Mucosa of stomach (tissue), 1 donor: ENCODE measurements around the gene ADD3.

Experiments
- H3K27me3 ChIP-seq: one replicate; pipeline ENCODE4 v1.7.0; 2013; ENCODE audit warnings: mild to moderate bottlenecking, low read length; ENCODE audit not compliant: control insufficient read depth, insufficient read depth
- H3K36me3 ChIP-seq: one replicate; pipeline ENCODE4 v1.7.0; 2013; ENCODE audit warnings: low read length; ENCODE audit not compliant: control insufficient read depth, insufficient read depth
- H3K4me1 ChIP-seq: one replicate; pipeline ENCODE4 v1.7.0; 2013; ENCODE audit warnings: mild to moderate bottlenecking, low read length; ENCODE audit not compliant: control insufficient read depth, insufficient read depth
- H3K4me3 ChIP-seq: one replicate; pipeline ENCODE4 v1.7.0; 2013; ENCODE audit warnings: low read length
- H3K9ac ChIP-seq: one replicate; pipeline ENCODE4 v1.7.0; 2013; ENCODE audit warnings: mild to moderate bottlenecking, low read length, moderate library complexity
- H3K9me3 ChIP-seq: one replicate; pipeline ENCODE4 v1.7.0; 2013; ENCODE audit warnings: mild to moderate bottlenecking, low read length, moderate library complexity; ENCODE audit not compliant: control insufficient read depth
- donor health status: Pancreatic carcinoma.

The ADD3 gene

GRCh38 chr10:110174201-110174600 lies 166.4 kb downstream of the ADD3 start:
- no peak overlapping the region for H3K4me3 ChIP-seq
- no peak overlapping the region for H3K9ac ChIP-seq
- no peaks in the 10 kb centered on the region for H3K9me3 ChIP-seq
- no peaks in the 10 kb centered on the region for H3K36me3 ChIP-seq
- H3K27me3 ChIP-seq = peaks cover 16% of the 10 kb centered on the region
- H3K4me1 ChIP-seq = peaks cover 7% of the 10 kb centered on the region

GRCh38 chr10:110174816-110175215 lies 167.0 kb downstream of the ADD3 start:
- Histone ChIP-seq H3K4me1 (peaks cover 6% of the 10 kb centered on the region), H3K36me3 (no peaks in the 10 kb centered on the region), H3K27me3 (peaks cover 10% of the 10 kb centered on the region), H3K9ac (no peak overlapping the region), H3K9me3 (no peaks in the 10 kb centered on the region), H3K4me3 (no peak overlapping the region)

GRCh38 chr10:110175406-110175805 lies 167.6 kb downstream of the ADD3 start:
- peaks cover 6% of the 10 kb centered on the region for H3K4me1 ChIP-seq
- H3K27me3 ChIP-seq = peaks cover 6% of the 10 kb centered on the region
- no peak overlapping the region for H3K4me3 ChIP-seq
- H3K9ac ChIP-seq = no peak overlapping the region
- no peaks in the 10 kb centered on the region for H3K36me3 ChIP-seq
- no peaks in the 10 kb centered on the region for H3K9me3 ChIP-seq

- Histone ChIP-seq H3K27me3 (peaks cover 3% of the 10 kb centered on the region), H3K36me3 (no peaks in the 10 kb centered on the region), H3K4me1 (no peaks in the 10 kb centered on the region), H3K9ac (no peak overlapping the region), H3K9me3 (no peaks in the 10 kb centered on the region), H3K4me3 (no peak overlapping the region)
Measured at GRCh38 chr10:110176141-110177030, 168.6 kb downstream of the ADD3 start.

- H3K4me3 ChIP-seq = no peak overlapping the region
- no peaks in the 10 kb centered on the region for H3K36me3 ChIP-seq
- peaks cover 3% of the 10 kb centered on the region for H3K27me3 ChIP-seq
- no peak overlapping the region for H3K9ac ChIP-seq
- no peaks in the 10 kb centered on the region for H3K9me3 ChIP-seq
- no peaks in the 10 kb centered on the region for H3K4me1 ChIP-seq
Measured at GRCh38 chr10:110179220-110179619, 171.4 kb downstream of the ADD3 start.

- H3K27me3 ChIP-seq = no peaks in the 10 kb centered on the region
- no peaks in the 10 kb centered on the region for H3K9me3 ChIP-seq
- no peaks in the 10 kb centered on the region for H3K36me3 ChIP-seq
- no peaks in the 10 kb centered on the region for H3K4me1 ChIP-seq
- no peak overlapping the region for H3K4me3 ChIP-seq
- no peak overlapping the region for H3K9ac ChIP-seq
Measured at GRCh38 chr10:110181451-110181850, 173.7 kb downstream of the ADD3 start.

GRCh38 chr10:110181911-110182310 lies 174.1 kb downstream of the ADD3 start:
- no peak overlapping the region for H3K4me3 ChIP-seq
- no peaks in the 10 kb centered on the region for H3K27me3 ChIP-seq
- no peak overlapping the region for H3K9ac ChIP-seq
- no peaks in the 10 kb centered on the region for H3K4me1 ChIP-seq
- H3K9me3 ChIP-seq = no peaks in the 10 kb centered on the region
- no peaks in the 10 kb centered on the region for H3K36me3 ChIP-seq

GRCh38 chr10:110184398-110184797 lies 176.6 kb downstream of the ADD3 start:
- Histone ChIP-seq H3K9me3 (no peaks in the 10 kb centered on the region), H3K9ac (no peak overlapping the region), H3K4me3 (no peak overlapping the region), H3K4me1 (no peaks in the 10 kb centered on the region), H3K36me3 (no peaks in the 10 kb centered on the region), H3K27me3 (no peaks in the 10 kb centered on the region)
